ENCODE results near the gene PDLIM5.
"Not testable (repeated sequence)": the region's sequence is repeated elsewhere in the genome, so short reads cannot be mapped to it uniquely, and the experiment has no call there.

PDLIM5 gene, protein sequence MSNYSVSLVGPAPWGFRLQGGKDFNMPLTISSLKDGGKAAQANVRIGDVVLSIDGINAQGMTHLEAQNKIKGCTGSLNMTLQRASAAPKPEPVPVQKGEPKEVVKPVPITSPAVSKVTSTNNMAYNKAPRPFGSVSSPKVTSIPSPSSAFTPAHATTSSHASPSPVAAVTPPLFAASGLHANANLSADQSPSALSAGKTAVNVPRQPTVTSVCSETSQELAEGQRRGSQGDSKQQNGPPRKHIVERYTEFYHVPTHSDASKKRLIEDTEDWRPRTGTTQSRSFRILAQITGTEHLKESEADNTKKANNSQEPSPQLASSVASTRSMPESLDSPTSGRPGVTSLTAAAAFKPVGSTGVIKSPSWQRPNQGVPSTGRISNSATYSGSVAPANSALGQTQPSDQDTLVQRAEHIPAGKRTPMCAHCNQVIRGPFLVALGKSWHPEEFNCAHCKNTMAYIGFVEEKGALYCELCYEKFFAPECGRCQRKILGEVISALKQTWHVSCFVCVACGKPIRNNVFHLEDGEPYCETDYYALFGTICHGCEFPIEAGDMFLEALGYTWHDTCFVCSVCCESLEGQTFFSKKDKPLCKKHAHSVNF

DNA sequence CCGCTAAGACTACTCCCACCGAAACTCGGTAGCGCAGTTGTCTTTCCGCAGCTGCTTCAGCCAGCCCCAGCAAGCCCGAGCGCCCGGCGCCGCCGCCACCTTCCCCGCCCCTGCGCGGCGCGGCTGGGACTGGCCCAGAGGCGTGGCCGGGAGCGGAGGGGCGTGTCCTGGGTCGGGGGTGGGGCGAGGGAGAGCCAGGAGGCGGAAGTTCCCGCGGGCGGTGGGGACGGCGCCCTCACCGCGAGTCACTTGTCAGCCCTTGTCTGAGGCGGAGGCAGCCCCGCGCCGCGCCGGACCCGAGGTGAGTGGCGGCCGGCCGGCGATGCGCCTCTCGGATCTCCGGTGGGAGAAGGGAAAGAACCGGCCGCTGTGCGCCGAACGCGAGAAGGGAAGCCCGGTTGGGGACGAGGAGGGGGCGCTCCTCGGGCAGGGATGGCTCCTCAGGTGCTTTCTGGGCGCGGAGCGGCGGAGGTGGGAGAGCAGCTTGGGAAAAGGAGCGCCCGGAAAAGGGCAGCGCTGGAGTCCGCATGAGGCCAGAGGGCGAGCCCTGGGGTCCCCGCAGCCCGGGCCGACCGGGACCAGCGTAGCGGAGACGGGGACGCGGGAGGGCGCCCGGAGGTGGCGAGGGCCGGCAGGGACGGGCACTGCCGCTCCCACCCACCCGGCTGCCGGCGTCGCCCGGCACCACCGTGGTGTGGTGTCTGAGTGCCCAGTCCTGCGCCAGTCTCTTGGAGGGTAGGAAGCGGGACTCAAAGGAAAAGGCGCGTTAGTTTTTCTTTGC lies at the start of gene PDLIM5:
TSS of gene PDLIM5 (plus strand) at position 248 of the 781 bp plus-strand sequence. CDS start 3,347 bp downstream, outside the sequence.
- DNase-seq = peak; percentile 94

DNA sequence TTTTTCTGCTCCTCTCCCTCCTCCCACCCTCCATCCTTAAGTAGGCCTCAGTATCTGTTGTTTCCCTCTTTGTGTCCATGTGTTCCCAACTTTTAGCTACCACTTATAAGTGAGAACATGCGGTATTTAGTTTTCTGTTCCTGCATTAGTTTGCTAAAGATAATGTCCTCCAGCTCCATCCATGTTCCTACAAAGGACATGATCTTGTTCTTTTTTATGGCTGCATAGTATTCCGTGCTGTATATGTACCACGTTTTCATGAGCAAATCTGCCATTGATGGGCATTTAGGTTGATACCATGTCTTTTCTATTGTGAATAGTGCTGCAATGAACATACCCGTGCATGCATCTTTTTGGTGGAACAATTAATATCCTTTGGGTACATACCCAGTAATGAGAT lies 49.3 kb upstream of the PDLIM5 start:
- not testable (repeated sequence) for DNase-seq

DNA sequence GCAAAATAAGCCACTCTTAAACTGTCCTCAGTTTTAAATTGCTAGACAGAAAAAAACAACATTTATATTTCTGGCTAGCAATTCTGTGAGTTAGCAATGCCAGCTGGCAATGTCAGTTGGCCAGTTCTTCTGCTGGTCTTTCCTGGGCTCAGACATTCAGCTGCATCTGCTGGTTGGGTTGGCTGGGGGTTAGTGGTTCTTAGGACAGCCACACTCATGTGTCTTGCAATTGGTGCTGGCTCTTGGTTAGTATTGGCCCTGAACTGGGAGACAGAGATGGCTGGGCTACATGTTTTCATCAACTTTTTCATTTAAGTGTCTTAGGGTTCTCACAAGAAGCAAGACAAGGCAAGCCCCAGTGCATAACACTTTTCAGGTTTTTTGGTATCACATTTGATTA lies 48.0 kb upstream of the PDLIM5 start:
- no peak for DNase-seq

DNA sequence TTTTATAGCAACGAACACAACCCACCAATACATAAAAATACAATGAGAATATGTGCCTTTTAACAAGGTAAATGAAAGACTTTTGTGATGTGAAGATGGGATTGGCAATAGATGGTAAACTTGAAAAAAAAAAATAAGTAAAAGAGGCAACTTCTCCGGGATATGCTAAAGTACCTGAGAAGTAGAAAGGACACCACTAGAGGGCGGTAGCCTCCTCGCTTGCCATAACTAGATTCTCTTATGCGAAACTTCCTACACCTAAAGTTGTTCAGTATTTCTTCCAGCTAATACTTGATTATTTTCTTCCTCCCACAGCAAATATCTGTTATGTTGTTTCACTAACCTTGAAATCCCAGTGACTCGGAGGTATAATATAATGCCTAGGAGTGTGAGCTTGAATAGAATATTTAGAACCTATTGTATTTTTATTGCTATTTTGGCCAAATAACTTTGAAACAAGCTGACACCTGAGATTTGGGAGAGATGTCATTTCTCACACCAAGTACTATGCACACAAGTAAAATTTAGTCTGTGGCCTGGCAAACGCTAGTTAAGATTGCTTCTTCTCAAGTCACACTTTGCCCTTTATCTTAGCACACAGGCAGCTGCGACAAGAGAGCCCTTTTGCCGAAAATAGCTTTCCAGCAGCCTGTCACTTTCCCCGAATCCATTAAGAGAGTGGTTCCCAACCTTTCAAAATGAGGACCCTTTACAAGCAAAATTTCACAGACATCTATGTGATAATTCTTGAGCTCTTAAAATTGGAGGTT lies 44.9 kb upstream of the PDLIM5 start:
- no peak for DNase-seq

DNA sequence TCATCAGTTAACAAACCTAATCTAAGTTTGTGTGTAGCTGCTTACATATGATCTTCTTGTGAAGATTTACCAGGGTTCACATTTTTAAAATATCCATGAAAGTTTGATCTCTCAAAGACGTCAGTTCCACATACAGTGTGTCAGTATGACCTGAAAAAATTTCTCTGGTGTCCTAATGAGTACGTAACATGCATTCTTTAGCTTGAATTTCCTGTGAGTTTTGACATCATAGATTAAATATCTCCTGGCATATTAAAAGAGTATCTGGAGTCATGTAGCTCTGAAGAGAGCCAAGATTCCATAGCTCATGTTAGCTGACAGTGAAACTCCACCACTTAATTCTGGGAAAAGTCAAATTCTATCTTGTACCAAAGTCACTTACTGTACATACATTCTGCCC lies 43.9 kb upstream of the PDLIM5 start:
- no peak for DNase-seq

DNA sequence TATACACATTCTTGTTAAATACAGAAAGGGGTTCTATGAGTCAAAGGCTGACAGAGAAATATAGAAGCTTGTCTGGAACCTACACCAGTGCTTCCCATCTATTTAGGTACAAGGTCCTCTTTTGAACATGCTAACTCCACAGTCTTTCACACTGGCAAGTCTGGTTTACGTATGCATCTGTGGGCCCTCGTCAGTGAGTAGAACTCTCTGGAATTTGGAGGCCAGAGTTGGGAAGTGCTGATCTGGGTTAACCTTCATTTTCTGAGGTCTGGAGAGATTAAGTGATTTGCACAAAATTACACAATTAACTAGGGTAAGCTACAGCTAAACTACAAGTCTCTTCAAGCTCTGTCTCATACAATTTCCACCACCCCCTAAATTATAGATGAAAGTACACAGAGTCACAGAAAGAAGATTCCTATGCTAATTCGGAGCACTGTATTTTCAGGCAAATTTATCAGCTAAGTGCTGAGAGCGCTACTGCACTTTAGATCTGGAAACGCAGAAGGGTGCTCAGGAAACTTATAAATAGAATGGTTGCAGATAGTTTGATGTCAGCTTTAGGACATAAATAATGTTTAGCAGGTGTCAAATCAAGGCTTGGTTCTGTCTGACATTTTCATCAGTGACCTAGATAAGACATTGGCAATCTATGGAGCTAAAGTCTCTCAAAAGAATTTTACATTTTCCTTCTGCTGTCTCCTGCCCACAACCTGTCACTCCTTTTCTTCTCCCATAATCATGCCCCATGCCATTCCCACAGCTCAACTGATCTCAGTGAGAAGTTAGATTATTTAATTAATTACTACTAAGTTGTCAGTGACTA lies 43.0 kb upstream of the PDLIM5 start:
- no peak for DNase-seq

DNA sequence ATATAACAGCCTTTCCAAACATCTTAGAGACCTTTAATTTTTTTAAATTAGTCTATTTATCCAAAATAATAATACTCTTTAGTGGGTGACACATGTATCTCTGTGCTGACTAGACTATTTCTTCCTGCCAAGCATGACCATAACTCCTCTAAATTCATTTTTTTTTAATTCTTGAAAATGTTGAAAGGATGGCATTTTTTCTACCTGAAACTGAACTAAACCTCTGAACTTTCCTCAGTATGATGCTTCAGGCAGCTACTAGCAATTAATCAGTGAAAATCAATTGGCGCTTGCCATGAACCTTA lies 42.4 kb upstream of the PDLIM5 start:
- no peak for DNase-seq

DNA sequence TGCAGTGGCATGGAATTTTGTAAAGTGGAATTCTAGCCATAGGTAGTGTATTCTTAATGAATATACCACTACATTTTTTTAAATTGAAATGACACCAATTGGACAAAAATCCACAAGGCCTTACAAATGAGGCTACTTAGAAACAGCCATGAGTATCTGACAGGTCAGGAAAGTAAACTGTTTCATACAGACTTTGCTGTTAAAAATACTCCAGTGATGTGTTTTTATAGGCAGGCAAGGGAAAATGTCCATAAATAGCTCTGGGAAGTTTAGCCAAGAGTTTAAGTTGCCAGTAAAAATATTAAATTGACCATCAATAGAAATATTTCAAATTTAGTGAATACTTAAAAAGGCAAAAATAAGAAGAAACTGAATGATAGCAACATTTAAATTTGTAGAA lies 41.8 kb upstream of the PDLIM5 start:
- DNase-seq = no peak

DNA sequence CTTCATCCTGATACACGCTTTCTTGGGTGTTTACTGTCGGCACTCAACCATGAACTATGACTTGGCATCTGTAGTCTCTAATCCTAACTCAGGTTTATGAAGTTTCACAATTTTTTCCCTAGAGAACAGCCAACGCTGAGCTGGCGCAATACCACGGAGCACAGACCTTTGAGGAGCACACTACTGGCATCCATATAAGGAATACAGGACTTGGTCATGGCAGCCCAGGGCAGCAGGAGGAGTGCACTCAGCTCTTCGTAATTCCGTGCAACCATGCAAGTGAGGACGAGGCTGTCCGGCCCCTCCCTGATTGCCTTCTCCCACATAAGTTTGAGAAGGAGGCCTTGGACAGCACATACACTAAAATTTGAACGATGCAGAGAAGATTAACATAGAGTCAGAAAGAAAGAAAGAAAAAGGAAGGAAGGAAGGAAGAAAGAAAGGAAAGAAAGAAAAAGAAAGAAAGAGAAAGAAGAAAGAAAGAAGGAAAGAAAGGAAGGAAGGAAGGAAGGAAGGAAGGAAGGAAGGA lies 41.0 kb upstream of the PDLIM5 start:
- DNase-seq = no peak

DNA sequence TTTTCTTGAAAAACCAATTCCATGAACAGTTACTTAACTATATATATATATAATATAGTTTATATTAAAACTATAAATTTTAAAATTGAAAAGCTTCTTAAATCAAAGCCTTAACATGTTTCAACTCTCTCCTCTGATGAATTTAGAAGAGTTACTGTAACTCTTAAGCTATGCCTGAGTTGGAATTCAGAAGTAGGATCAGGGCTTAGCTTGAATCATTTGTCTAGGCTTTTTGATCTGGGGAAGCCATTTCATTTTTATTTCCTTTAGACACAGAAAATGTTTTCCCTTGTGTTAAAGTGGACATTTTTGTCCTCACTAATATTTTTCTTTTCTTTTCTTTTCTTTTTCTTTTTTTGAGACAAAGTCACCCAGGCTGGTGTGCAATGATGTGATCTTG lies 40.4 kb upstream of the PDLIM5 start:
- no peak for DNase-seq

DNA sequence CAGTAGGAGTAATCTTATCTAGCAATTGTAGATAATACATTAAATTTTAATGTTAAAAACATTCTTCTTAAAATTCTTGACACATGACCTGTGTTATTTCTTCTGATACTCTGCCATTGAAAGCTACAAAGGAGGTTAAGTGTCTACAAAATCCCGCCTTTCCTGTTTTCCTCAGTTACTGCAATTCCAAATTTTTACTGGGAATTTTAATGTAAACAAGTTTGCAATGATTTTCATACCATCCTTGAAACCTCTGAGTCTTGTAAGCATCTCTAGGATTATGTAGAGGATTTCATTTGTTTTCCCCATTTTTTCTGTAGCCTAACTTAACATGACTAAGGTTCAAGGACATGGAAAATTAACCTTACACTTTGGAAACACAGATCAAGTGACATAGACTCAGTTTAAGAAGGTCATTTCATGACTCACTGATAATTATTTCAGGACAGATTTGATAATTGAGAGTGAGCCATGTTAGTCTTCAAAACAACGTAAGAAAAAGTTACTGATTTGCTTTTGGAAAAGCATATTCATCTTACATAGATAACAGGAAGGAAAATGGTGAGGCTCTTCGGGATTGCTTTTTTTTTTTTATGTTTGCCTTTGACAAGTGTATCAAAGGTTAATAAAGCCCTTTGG lies 39.6 kb upstream of the PDLIM5 start:
- no peak for DNase-seq

DNA sequence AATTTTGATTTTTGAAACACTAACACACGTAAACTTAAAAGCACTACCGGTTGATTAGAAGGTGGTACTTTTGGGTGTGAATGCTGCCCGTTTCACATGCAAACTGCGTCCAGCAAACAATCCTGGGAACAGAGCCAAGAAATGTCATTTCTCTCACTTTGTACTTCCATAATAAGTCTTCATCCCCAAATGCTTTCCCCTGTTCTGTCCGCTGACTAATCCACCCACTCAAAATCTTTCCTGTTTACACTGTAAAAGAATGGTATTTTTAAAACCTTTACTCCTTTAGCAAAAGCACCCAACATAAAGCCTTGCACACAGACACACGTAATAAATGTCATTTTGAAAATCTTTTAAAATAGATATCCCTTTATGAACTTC lies 39.1 kb upstream of the PDLIM5 start:
- DNase-seq = no peak

DNA sequence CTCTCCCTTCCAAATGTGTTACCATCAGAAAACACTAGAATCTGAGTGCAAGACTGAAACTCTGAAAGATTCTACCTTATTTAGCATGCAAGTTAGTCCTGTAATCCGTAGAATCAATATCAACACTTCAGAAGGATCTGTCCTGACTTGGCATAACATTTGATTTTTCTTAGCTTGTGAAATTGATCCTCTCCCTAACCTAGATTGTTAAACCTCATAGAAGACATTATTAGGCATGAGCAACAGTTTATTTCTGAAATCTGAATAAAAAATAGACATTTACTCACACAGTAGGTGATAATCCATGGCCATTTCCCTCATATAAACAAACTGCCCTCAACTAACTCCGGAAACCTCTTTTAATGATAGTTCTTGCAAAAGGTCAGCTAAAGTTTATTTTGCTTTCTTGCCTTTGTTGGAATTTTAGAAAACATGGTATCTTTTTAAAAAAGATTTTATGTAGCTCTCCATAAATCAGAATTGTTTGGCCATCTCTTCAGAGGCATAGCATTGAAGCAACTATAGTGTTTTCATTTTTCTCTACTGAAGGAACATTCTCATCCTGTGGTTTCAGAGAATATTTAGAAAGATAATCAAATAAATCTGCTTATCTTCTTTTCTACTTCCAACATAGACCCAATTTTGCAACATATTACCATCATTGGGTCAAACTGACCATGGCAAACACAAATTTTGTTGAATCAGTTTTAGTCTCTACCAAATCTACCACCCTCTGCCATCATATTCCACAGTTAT lies 38.5 kb upstream of the PDLIM5 start:
- no peak for DNase-seq

DNA sequence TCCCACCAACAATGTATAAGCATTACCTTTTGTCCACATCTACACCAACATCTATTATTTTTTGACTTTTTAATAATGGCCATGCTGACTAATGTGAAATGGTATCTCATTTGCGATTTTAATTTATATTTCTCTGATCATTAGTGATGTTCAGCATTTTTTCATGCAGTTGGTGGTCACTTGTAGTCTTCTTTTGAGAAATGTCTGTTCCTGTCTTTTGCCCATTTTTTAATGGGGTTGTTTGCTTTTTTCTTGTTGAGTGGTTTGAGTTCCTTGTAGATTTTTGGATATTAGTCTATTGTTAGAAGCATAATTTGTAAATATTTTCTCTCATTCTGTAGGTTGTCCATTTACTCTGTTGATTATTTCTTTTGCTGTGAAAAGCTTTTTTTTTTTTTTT lies 36.8 kb upstream of the PDLIM5 start:
- no peak for DNase-seq

DNA sequence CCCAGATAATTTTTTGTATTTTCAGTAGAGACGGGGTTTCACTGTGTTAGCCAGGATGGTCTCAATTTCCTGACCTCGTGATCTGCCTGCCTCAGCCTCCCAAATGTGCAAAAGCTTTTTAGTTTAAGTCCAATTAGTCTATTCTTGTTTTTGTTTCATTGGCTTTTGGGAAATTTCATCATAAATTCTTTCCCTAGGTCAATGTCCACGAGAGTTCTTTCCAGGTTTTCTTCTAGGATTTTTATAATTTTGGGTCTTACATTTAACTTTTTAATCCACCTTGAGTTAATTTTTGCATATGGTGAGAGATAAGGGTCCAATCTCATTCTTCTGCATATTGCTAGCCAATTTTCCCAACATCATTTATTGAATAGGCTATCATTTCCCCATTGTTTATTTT lies 36.3 kb upstream of the PDLIM5 start:
- DNase-seq = no peak

DNA sequence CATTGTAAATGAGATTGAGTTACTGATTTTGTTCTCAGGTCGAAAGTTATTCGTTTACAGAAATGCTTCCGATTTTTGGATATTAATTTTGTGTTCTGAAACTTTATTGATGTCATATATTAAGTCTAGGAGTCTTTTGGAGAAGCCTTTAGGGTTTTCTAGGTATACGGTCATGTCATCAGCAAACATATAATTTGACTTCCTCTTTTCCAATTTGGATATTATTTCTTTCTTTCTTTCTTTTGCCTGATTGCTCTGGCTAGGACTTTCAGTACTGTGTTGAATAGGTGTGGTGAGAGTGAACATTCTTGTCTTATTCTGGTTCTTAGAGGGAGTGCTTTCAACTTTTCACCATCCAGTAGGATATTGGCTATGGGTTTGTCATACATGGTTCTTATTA lies 35.4 kb upstream of the PDLIM5 start:
- DNase-seq = no peak

DNA sequence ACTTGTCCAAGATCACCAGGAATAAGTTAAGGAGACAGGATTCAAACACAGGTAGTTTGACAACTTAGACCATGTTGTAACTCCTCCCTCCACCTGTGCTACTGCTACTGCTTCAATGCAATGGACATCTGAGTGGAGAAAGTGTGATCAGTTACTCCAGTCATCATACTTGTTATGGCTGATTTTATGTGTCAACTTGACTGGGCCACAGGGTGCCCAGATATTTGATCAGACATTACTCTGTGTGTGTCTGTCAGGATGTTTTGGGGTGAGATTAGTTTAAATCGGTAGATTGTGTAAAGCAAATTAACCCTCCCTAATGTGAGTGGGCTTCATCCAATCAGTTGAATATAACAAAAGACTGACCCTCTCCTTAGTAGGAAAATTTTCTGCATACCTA lies 34.8 kb upstream of the PDLIM5 start:
- DNase-seq = no peak

DNA sequence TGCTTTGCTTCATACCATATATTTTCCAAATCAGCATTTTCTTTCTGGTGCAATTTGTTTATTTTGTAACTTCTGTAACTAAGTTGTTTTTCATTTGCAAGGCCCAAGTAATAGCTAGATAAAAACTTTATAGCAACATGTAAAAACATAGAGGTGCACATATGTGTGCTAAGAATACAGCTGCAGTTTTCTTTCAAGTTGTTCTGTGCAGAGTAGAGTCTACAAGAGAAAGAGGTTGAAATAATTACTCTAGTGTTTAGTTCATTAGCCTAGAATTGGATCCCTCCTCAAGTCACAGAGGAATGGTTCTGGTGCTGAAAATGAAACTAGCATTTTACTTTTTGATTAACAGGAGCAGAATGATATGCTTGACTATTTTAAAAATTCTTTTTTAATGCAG lies 32.2 kb upstream of the PDLIM5 start:
- no peak for DNase-seq

DNA sequence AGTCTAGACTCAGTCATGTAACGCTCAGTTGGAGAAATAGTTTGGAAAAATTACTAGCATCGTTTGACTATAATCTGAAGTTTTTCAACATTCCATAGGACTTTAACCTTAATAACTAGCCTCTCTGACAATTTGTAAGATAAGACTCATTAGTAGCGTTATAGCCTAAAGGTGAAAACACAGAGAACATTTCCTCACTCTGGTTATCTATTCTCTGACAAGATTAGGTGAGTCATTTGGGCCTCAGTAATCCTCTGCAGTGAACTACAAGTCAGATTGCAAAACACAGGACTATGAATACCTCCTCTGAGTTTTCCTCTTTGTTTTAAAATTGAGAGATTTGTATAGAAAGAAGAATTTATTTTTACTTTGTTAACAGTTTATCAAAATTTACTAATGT lies 31.8 kb upstream of the PDLIM5 start:
- no peak for DNase-seq

DNA sequence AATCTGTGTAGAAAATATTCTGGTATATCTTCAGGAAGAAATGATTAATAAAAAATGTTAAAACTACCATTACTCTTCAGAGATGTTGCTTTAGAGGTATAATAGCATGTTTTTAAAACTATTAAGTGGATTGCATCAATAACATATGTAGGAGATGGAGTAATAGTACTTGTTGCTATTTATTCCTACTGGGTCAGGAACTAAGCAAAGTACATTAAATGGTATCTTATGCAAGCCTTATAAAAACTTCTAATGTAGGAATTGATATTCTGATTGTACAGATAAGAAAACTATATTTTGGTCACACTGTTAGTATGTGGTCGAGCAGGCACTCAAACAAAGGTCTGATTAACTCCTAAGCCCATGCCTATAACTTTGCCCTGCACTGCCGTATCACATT lies 31.4 kb upstream of the PDLIM5 start:
- no peak for DNase-seq

DNA sequence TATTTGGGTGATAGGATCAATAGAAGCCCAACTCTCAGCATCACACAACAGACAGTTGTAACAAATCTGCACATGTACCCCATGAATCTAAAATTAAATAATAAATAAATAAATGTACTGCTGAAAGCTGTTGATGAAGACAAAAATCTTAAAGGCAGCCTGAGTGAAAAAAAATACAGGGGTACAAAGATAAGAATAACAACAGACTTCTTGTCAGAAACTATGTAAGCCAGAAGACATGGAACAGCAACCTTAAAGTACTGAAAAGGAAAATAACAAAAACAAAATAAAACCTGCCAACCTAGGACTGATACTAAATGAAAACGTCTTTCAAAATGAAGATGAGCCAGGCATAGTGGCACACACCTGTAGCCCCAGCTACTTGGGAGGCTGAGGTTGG lies 25.0 kb upstream of the PDLIM5 start:
- no peak for DNase-seq

Measured in activated CD8-positive, alpha-beta memory T cell treated with anti-CD3 and anti-CD28 coated beads, Interleukin-2, amount 50 U/mL, for 48 hours (primary cell).